Activated T-helper 2 cell treated with anti-CD3 and anti-CD28 coated beads, Interferon-gamma antibody, Interleukin-2, Interleukin-4, amounts not matched to agents 10 μg/mL and 5 μg/mL and 100 μg/mL, durations not matched to agents 14 hours and 24 hours and 36 hours (primary cell): ENCODE data around the gene ZCCHC24. TPM values are rescaled to one million over a fixed set of nuclear protein-coding genes. Genes with fewer than 3 reads are reported as not detected.

ENCODE experiments used
- DNase-seq: peaks from one replicate; pipeline ENCODE4 v3.0.0; 2021; ENCODE audit warnings: low spot score
- H3K27ac Mint-ChIP-seq: one replicate; pipeline ENCODE4 v1.8.0; 2021; ENCODE audit warnings: mixed read lengths
- H3K27me3 Mint-ChIP-seq: one replicate; pipeline ENCODE4 v1.8.0; 2021; ENCODE audit warnings: low read depth, mixed read lengths
- H3K36me3 Mint-ChIP-seq: one replicate; pipeline ENCODE4 v1.8.0; 2021; ENCODE audit warnings: low read depth, mixed read lengths
- H3K4me1 Mint-ChIP-seq: one replicate; pipeline ENCODE4 v1.8.0; 2021; ENCODE audit warnings: low read depth, mixed read lengths
- H3K4me3 Mint-ChIP-seq: one replicate; pipeline ENCODE4 v1.8.0; 2021; ENCODE audit warnings: low read depth, mild to moderate bottlenecking, moderate library complexity, mixed read lengths
- H3K9me3 Mint-ChIP-seq: one replicate; pipeline ENCODE4 v1.8.0; 2021; ENCODE audit warnings: mixed read lengths
- intact Hi-C: fragments of 100-400 bp; cut with micrococcal nuclease; formaldehyde crosslinking; loops from one replicate; pipeline ENCODE4 v1.15.1; 2023
- total RNA-seq: library from RNA; stranded (reverse); gene quantifications from 2 replicates; pipeline ENCODE4 v1.2.3, GENCODE V29; 2022

Gene ZCCHC24
- total RNA-seq, 1 donor from 2014 or later, result 2.1 TPM

- no peak overlapping the region for H3K4me3 Mint-ChIP-seq
- no peak for DNase-seq
- H3K9me3 Mint-ChIP-seq, result no peaks in the 10 kb centered on the region
- H3K27ac Mint-ChIP-seq, result no peak overlapping the region
- intact Hi-C loops, result no loop called here
- H3K27me3 Mint-ChIP-seq, result peaks cover 28% of the 10 kb centered on the region
- H3K4me1 Mint-ChIP-seq, result peaks cover 17% of the 10 kb centered on the region
- H3K36me3 Mint-ChIP-seq, result no peaks in the 10 kb centered on the region
These were observed 6.7 kb downstream of the ZCCHC24 start for GRCh38 chr10:79438699-79439085.

- Mint-ChIP-seq H3K9me3 (no peaks in the 10 kb centered on the region), H3K27me3 (peaks cover 25% of the 10 kb centered on the region), H3K27ac (no peak overlapping the region), H3K4me1 (peaks cover 16% of the 10 kb centered on the region), H3K36me3 (no peaks in the 10 kb centered on the region), H3K4me3 (no peak overlapping the region)
- no peak for DNase-seq
- intact Hi-C loops, result no loop called here
These were observed 7.3 kb downstream of the ZCCHC24 start for GRCh38 chr10:79438021-79438698.

GRCh38 chr10:79437111-79437814 is 8.2 kb downstream of the ZCCHC24 start:
- intact Hi-C loops, result no loop called here
- Mint-ChIP-seq H3K27me3 (peaks cover 25% of the 10 kb centered on the region), H3K36me3 (no peaks in the 10 kb centered on the region), H3K27ac (no peak overlapping the region), H3K4me1 (peaks cover 16% of the 10 kb centered on the region), H3K9me3 (no peaks in the 10 kb centered on the region), H3K4me3 (no peak overlapping the region)
- DNase-seq, result no peak

GRCh38 chr10:79436850-79437103 is 8.6 kb downstream of the ZCCHC24 start:
- Mint-ChIP-seq H3K4me1 (peaks cover 16% of the 10 kb centered on the region), H3K9me3 (no peaks in the 10 kb centered on the region), H3K4me3 (no peak overlapping the region), H3K27ac (no peak overlapping the region), H3K36me3 (no peaks in the 10 kb centered on the region), H3K27me3 (peaks cover 25% of the 10 kb centered on the region)
- DNase-seq, result no peak
- intact Hi-C loops, result no loop called here

GRCh38 chr10:79436066-79436849 is 9.2 kb downstream of the ZCCHC24 start:
- Mint-ChIP-seq H3K27ac (peak overlapping the region; percentile 17), H3K9me3 (no peaks in the 10 kb centered on the region)
- intact Hi-C loops, result no loop called here

GRCh38 chr10:79435271-79436065 is 10.0 kb downstream of the ZCCHC24 start:
- no peaks in the 10 kb centered on the region for H3K36me3 Mint-ChIP-seq

More at GRCh38 chr10:79436066-79436849, 9.2 kb downstream of the ZCCHC24 start:
- Mint-ChIP-seq H3K4me1 (peaks cover 16% of the 10 kb centered on the region), H3K36me3 (no peaks in the 10 kb centered on the region), H3K4me3 (no peak overlapping the region), H3K27me3 (peaks cover 25% of the 10 kb centered on the region)
- no peak for DNase-seq

GRCh38 chr10:79434821-79435251 is 10.6 kb downstream of the ZCCHC24 start:
- H3K4me3 Mint-ChIP-seq, result peak overlapping the region; percentile 15

More at GRCh38 chr10:79435271-79436065, 10.0 kb downstream of the ZCCHC24 start:
- H3K9me3 Mint-ChIP-seq, result no peaks in the 10 kb centered on the region
- H3K27ac Mint-ChIP-seq, result peak overlapping the region; percentile 17
- H3K4me3 Mint-ChIP-seq, result no peak overlapping the region
- peaks cover 21% of the 10 kb centered on the region for H3K27me3 Mint-ChIP-seq
- H3K4me1 Mint-ChIP-seq, result peaks cover 16% of the 10 kb centered on the region
- intact Hi-C loops, result no loop called here
- DNase-seq, result no peak

GRCh38 chr10:79434223-79434687 is 11.2 kb downstream of the ZCCHC24 start:
- Mint-ChIP-seq H3K27ac (peak overlapping the region; percentile 78), H3K9me3 (no peaks in the 10 kb centered on the region), H3K4me3 (no peak overlapping the region), H3K27me3 (peaks cover 11% of the 10 kb centered on the region), H3K36me3 (no peaks in the 10 kb centered on the region), H3K4me1 (peaks cover 16% of the 10 kb centered on the region)
- DNase-seq, result no peak
- intact Hi-C loops, result loop anchor here (1.0 kb wide), 1 partner anchor 10 kb away; no protein-coding TSS in a partner anchor

More at GRCh38 chr10:79434821-79435251, 10.6 kb downstream of the ZCCHC24 start:
- H3K9me3 Mint-ChIP-seq, result no peaks in the 10 kb centered on the region
- H3K27me3 Mint-ChIP-seq, result peaks cover 16% of the 10 kb centered on the region
- intact Hi-C loops, result loop anchor here (1.0 kb wide), 1 partner anchor 9 kb away; no protein-coding TSS in a partner anchor
- DNase-seq, result no peak
- peaks cover 16% of the 10 kb centered on the region for H3K4me1 Mint-ChIP-seq
- H3K36me3 Mint-ChIP-seq, result no peaks in the 10 kb centered on the region
- peak overlapping the region; percentile 78 for H3K27ac Mint-ChIP-seq

GRCh38 chr10:79433324-79434222 is 11.9 kb downstream of the ZCCHC24 start:
- H3K36me3 Mint-ChIP-seq, result no peaks in the 10 kb centered on the region
- intact Hi-C loops, result loop anchor here (1.0 kb wide), 1 partner anchor 11 kb away; no protein-coding TSS in a partner anchor
- H3K4me3 Mint-ChIP-seq, result no peak overlapping the region
- no peak for DNase-seq
- H3K27ac Mint-ChIP-seq, result peak overlapping the region; percentile 78
- no peaks in the 10 kb centered on the region for H3K9me3 Mint-ChIP-seq
- peaks cover 9% of the 10 kb centered on the region for H3K27me3 Mint-ChIP-seq
- peaks cover 14% of the 10 kb centered on the region for H3K4me1 Mint-ChIP-seq

- no peaks in the 10 kb centered on the region for H3K9me3 Mint-ChIP-seq
- DNase-seq, result no peak
- no peaks in the 10 kb centered on the region for H3K36me3 Mint-ChIP-seq
- intact Hi-C loops, result no loop called here
- H3K4me3 Mint-ChIP-seq, result no peak overlapping the region
- H3K27me3 Mint-ChIP-seq, result no peaks in the 10 kb centered on the region
- H3K27ac Mint-ChIP-seq, result no peak overlapping the region
- peaks cover 14% of the 10 kb centered on the region for H3K4me1 Mint-ChIP-seq
These were observed 13.3 kb downstream of the ZCCHC24 start for GRCh38 chr10:79431891-79432831.

GRCh38 chr10:79431428-79431827 is 14.0 kb downstream of the ZCCHC24 start:
- H3K9me3 Mint-ChIP-seq, result no peaks in the 10 kb centered on the region
- H3K4me3 Mint-ChIP-seq, result no peak overlapping the region
- H3K27me3 Mint-ChIP-seq, result peaks cover 3% of the 10 kb centered on the region
- peaks cover 14% of the 10 kb centered on the region for H3K4me1 Mint-ChIP-seq
- DNase-seq, result no peak
- intact Hi-C loops, result no loop called here
- no peak overlapping the region for H3K27ac Mint-ChIP-seq
- no peaks in the 10 kb centered on the region for H3K36me3 Mint-ChIP-seq
